NOMO-1 (cell line): ENCODE measurements around the gene GJA5.

Experiments
- DNase-seq, 2 experiments: peaks; one replicate each; lab custom pipeline; 2025; ENCODE audit not compliant: unreplicated experiment in 2 of 2; lab: John Stamatoyannopoulos, UW

GJA5 gene

DNA sequence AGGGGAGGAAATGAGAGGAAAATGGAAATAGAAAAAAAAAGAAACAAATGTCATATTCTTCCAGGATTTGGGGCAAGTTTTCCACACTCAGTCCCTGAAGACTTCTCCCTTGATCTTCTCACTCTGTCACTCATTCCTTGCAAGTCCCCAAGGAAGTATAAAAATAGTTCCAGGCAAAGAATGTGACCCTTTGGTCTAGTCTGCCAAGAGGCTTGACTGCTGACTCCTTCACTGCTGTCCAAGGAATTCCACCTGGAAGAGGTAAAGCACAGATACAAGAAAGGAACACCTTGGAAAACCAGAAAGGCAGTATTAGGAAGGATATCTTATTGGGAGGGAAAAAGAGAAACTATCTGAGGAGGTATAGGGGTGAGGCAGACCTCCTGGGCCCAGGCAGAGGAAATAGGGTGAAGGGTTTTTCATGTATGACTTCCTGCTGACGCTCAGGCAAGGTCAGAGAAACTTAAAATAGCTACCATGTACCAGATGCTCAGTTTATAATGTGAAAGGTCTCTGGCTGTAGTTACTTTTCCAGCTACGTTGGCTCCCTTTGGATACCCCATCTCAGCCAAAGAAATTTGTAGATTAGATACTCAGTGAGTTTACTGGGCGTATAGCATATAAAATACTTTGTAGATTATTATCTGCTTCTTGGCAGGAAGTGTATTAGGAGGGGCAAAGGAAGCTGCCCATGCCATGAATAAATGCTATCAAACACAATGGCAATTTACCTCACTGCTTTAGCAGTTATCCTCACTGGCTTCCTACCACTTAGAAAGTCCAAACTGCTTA lies 2.0 kb upstream of the GJA5 start:
- no peak for DNase-seq

DNA sequence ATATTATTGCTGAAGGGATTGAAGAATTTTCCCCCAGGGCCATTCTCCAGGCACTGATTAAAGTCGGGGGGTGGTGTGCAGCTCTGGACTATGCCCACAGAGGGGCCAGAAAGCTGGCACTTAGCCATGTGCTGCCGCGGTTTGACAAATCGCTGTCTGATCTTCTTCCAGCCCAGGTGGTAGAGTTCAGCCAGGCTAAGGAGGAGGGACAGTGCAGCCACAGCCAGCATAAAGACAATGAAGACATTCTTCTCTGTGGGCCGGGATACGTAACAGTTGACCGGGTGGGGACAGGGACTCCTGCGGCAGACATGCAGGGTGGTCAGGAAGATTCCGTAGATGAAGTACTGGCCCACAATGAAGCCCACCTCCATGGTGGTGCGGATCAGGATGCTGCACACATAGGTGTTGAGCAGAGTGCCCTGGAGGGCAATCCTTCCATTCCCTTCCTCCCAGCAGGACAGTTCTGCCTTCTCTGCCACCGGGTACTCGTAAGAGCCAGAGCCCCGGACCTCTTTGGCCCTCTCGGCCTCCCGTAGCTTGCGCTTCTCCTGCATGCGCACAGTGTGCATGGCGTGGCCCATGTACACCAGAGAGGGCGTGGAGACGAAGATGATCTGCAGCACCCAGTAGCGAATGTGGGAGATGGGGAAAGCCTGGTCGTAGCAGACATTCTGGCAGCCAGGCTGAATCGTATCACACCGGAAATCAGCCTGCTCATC lies 1.9 kb downstream of the GJA5 start:
- no peak for DNase-seq

DNA sequence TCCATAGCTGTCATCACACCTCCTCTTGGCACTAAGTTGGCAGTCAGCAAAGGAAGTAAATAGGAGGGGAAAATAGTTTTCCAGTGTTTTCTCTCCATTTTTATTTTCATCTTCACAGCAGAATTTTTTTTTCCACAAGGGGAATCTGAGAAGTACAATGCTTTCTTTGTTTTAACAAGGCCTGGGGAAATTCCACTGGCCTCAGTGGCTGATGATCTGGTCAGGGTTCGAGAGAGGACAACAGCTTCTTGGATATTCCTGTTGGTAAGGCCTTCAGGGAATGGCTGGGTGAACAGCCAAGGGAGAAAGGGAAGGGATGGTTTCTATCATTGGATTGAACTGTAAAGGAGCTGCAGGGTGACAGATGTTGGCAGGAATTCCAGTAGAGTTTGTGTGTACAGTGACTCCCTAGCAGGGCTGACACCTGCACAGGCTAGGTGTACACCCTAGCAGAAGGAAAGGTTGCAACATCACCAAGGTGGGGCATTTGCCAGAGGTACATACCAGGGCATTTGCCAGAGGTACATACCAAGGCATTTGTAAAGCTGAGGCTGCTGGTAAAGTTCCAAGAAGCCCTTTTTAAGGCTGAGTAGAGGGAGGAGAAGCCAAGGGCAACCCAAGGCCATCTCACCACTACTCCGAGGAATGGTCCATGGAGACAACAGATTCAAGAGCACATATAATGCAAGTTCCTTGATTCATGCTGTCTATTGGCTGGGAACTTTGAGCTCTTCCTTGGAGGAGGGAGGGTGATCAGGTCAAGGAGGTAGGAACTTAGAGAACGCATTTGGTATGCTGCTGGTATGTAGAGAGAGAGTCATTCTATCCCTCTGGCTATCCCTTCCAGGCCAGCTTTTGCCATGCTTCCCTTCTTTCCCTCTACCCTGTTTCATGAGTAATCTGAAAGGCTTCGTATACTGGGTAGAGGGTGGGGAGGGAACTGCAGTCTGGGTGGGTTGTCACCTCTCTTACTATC lies 3.1 kb downstream of the GJA5 start:
- DNase-seq: no peak

DNA sequence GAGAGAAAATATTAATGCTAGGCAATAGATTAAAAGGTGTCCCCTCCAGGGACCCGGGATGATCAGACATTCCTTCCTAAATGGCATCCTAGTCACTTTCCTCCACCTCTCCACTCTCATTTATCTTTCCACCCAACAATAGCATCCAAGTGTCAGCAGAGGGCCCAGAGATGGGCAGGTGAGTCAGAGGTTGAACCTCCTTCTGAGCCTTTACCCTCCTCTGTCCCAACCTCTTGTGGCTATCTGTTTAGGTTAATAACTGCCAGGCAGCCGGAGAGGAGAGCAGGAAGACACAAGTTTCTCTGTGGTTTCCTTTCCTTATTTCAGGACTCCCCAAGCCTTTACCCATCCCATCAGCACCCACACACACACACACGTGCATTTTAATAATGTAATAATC lies 4.1 kb downstream of the GJA5 start:
- DNase-seq: no peak

DNA sequence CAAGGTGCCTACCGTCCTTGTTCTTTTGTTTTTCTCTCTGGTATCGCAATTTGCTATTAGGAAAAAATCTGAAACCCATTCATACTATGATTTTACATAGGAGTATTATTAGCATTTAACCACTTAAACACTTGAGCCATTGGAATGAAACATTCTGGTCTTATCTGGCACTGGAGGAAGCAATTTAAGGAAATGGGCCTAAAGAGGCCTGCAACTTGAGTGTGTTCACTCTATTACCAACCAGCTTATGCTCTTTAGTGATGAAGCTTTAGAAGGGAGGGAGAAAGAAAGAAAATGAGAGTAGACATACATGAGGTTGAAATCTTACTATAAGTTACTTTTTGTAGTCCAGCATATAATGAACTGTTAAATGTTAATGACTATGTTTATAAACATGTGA lies 5.7 kb downstream of the GJA5 start:
- no peak for DNase-seq

DNA sequence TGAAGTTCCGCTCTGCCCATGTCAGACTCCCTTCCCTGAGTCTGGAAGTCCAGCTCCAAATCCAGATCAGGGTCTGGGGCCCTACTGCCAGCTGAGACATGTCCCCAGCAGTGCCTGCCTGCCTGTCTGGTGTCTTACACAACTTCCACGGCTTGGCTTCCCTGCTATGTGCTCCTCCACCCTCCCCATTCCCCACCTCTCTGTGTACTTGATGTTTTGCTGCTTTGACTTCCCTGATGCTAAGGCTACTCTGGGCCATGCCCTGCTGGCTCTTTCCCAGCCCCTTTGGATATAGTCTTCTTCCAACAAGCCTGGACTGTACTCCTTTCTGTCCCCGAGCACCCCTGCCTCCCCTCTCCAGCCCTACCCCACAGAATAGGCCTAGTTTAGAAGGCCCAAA lies 7.3 kb downstream of the GJA5 start:
- no peak for DNase-seq

DNA sequence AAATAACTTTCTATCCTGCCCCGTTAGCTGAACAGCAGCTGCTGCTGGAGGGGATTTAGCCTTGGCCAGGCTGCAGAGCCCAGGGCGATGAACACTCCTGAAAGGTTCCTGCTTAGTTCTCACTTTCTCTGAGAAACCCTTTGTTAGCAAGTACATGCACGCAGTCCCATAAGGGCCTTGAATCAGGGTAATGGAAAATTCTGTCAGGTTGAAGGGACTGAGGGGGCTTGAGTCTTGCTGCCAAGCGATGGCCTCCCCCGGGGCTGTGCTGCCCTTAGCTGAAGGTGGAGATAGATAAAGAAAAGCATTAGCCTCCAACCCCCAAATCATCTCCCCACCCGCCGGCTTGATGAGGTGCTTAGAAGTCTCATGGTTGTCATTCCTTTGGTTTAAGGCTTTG lies 7.9 kb downstream of the GJA5 start:
- DNase-seq: no peak

DNA sequence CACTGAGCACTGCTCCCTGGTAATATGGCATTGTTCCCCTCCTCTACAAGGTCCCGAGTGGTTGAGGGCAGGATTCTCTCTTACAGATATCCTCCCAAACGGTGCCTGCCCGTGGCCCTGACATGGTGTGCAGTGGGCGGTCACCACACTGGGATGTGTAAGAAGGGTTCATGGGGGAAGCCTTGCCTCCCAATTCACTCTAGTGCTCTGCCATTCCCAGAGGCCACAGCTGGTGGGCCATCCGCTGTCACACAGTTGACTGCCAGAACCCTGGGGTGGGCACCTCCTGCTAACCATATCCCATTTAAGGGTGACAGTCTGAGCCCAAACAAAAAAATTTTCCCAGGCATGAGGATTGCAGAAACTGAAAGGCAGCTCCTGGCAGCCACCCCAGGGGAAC lies 9.1 kb downstream of the GJA5 start:
- no peak for DNase-seq

DNA sequence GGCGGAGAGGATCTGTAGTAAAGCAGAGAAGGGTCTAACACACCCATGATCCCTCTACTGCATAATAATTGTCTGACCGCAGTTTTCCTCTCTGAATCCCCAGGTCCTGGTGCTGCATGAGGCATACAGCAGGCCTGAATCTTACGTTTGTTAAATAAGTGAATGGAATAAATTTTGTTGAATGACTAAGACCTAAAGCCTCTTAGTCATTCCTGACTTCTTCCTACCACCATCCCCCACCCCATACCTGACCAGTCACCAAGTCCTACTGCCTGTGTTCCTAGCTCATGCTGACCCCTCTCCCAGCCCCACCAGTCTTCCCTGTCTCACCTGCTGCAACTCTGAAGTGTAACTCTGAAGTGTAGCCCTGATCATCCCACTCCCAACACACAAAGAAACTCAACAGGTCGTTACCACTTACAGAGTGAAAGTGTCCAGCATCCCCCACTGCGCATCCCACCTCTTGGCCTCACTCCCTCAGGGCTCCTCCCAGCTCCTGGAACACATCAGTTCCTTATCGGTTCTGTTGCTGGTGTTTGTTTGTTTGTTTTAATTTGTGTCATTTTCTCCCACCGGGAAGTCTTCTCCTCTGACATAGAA lies 9.7 kb downstream of the GJA5 start:
- no peak for DNase-seq

DNA sequence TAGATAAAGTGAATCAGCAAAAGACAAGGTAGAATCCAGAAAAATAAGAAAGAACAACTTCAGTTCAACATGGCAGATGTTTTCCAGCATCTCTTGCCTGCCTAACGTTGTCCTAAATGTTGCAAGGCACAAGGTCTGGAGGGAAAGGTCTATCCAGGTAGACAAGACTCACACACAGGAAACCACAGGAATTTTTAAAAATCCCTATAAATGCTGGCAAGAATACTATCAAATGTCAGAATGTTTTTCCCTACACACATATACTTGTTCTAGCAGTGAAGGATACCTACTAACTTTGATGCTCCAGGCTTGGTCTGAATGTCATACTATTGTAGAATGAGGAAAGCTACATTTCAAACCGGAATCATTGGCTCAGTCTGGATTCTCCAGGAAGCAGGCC lies 10.6 kb downstream of the GJA5 start:
- no peak for DNase-seq

DNA sequence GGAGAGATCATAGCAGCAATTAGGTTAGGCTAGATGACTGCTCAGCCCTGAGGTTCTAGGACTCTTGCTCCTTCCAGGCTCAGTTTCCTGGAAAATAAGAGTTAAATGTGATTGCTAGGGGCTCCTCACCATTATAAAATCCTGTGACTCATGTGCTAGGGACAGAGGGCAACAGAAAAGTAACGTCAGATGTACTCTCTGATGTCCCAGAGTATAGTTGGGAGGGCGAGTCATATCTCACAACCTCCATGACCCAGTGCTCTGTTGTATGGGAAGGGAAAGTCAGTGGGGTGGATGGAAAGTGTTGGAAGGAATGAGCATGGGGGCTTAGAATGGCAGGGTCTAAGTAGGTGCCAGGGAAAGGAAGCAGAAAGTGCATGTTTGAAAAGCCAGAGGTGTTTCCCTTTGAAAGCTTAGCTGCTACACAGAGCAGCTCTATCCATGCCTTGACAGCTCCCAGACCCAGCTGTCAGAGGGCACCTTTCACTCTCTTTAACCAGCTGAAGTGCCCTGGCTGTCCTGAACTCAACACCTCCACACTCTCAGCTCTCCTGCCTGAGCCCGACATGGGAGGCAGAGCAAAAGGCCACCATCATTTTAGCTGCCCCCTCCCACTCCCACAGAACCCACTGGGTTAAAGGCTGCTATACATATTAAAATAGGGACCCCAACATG lies 11.6 kb downstream of the GJA5 start:
- DNase-seq: no peak

DNA sequence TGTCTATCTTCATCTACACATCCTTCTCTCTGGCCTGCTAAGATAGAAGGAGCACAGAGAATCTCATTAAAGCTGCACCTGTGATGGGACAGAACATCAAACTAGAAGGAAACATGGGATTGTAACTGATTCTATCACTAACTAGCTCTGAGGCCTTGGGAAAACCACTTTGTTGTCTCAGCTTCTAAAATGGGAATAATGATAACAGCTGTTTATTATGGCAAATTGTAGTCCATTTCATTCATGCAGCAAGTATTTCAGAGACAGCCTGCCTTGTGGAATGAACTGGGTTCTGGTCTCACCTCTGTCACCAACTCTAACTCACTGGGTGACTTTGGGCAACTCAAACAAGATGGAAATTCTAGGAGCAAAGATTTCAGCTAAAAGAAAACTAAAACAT lies 12.4 kb downstream of the GJA5 start:
- no peak for DNase-seq

DNA sequence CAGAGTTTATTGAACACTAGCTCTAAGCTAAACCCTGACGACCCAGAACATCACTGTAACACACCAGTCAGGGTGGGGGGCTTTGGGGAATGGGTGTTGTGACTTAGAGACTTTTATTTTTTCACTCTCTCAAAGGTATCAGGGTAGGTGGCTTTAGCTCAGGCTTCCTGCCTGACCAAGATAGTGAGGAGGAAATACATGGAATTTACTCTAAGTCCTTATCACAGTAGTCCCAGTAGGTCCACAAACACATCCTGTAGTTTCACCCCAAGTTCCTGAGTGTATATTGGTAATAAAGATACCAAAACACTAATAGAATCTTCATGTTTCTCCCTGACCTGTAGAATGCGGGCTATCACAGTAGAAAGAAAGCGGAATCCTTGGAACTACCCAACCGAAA lies 15.1 kb downstream of the GJA5 start:
- DNase-seq: no peak

DNA sequence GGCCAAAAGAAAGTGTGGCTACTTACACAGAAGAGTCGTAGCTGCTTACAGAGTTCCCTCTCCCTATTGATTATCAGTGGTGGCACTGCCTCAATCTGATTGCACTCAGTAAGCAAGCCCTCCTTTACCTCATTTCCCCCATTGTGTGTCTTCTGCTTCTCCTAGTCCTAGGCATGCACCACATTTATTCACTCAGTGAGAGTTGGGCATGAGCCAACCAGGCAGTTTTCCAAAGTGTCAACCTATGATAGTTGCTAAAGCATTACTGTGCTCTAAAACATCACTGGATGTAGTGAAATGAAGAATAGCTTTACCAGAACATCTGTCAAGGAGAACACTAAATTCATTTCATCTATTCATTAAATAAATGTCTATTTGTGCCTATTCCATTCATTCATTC lies 19.3 kb downstream of the GJA5 start:
- DNase-seq: no peak

DNA sequence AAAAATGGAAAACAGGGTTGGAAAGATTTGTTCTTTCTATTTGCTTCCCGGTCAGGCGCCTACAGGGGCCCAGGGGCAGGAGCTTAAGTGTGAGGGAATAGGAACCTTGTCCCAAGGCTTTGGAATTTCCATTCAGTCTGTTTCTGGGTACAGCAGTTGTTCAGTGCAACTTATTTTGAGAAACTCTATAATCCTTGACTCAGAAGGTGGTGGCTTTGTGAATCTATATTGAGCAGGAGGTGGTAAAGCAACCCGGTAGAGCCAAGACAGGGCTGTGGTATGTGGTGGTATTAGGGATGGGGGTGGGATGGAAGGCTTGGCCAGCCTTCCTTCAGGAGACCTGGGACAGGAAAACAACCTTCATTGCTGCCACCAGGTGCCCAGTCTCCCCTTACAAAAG lies 20.0 kb downstream of the GJA5 start:
- DNase-seq: no peak

DNA sequence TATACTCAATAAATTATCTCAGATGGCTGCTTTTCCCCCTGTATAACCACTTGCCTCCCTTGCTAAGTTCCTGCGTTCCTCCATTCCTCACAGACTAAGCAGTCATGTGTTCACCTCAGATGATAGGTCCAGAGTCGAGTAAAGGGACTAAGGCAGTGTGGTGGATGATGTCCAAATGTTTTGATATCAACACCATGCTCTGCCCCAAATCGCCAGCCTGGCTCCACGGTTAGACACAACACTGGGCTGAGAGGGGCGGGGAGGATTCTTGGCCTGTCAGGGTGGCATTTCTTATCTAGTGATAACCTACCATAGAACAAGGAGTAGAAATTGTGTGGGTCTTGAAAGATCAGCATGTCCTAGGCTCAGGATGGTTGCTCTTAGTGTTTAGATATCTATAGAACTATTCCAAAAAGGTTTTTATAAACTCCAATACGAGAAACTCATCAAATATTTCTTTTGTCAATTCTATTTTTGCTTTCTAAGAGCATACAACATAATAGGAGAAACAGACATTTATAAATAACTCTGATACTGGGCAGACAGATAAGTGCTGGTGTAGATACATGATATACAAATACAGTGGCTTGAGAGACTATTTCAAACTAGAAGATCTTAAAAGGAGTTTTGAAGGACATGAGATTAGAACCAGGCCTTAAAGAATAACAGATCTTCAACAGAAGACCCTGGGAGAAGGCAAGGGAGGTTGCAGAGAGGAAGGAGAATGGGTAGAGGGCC lies 21.5 kb downstream of the GJA5 start:
- DNase-seq: no peak

DNA sequence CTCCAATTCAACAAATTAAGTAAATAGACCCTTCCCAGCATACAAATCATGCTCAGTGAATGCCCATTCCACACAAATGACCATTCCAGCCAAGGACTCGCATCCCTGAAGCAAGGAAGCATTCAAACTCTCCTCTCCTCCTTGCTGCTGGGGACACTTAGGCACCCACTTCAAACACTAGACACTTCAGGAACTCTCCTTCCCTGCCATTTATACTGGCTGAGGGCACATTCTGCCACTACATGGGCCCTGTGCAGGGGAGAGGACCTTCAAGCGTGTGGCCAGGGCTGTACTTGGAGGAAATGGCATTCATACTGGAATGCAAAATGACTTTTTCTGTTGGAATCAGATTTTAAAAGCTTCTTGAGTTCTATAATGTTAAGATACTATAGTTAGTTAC lies 22.3 kb downstream of the GJA5 start:
- DNase-seq: no peak

DNA sequence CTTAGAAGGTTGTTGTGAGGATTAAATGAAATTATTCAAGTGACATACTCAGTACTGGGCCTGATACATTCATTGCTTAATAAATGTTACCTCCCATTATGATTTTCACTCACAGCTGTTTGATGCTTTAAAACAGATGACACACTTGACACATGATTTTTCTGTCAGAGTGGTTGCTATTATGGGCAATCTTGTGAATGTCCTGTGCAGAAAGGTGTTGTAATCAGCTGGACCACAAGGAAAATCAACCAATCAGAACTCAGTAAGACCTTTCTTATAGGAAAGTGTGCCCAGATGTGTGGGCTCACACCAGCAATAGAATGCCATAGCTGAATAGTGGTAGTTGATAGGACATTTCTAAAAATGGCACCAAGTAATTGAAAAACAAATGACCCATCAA lies 23.5 kb downstream of the GJA5 start:
- no peak for DNase-seq

DNA sequence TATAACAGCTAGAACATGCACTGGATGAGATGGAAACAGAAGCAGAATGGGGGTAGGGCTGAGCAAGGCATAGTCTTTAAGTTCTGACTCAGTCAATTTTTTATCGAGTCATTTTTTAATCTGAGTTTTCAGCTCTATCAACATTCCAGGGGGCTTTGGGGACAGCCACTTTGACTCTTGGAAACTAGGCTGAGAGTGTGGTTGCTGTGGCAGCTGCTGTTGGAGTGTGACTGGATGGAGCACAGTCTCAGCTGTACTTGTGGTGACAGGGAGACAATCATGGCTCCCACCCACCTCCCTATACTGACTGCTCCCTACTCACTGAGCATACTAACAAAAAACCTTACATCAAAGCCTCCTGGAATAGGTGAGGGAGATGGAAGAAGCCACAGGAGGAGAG lies 25.0 kb downstream of the GJA5 start:
- DNase-seq: no peak
